ENCODE results near the gene RABL6.

GRCh38 chr9:136792321-136793085, 15.2 kb upstream of the RABL6 start:
- TF ChIP-seq EZH2 (IDR thresholded peaks at IDR 0.05; ENCODE audit: insufficient read depth, low read length) (no peak), CTCF (IDR thresholded peaks at IDR 0.05; ENCODE audit: insufficient read depth, low read depth, low read length) (no peak)
